Hepatic stellate cell (primary cell): ENCODE results near the gene ELP4.
A peak's percentile ranks its signal among the peaks of the same experiment; 100 is the strongest.

ENCODE experiments used
- DNase-seq: peaks from one replicate; pipeline ENCODE4 v3.0.0; 2011; ENCODE audit warnings: low spot score

The ELP4 gene

GRCh38 chr11:31824879-31825837 lies 315.6 kb downstream of the ELP4 start:
- DNase-seq, result peak; percentile 8

- no peak for DNase-seq
Observed at GRCh38 chr11:31825838-31826484, 316.4 kb downstream of the ELP4 start.

- DNase-seq, result peak; percentile 3
Observed at GRCh38 chr11:31826536-31827438, 317.2 kb downstream of the ELP4 start.

DNA sequence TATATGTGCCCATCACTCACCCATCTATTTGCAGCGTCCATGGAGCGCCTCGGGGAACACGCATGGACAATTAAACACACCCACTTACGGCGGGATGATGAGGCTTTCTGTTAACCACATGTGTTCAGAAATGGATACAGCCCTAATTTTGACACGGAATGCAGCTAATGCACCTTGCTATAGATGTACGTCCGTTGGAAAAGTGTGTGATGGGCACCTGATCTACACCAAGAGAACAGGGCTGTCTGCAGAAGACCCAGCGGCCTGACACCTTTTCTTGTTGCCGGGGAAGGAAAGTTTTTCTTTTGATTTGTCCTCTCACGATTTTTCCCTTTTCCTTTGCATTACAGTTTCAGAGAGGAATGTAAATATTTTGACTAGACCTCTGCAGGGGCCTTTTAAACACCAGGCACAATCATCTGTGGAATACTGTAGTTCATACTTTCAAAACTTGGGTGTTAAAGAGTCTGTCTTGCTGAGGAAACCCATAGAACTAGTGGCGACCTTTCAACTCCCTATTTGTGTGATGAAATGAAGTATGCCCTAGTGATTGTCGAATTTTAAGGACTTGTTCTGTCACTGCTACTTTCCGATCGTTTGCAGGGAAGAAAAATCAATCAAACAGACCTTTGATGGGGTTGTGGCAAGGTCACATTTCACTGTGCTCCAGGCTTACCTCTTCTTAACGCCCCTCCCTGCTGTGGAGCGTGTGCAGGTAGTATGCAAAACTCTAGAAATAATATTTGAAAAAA lies 318.1 kb downstream of the ELP4 start:
- DNase-seq, result peak; percentile 22

DNA sequence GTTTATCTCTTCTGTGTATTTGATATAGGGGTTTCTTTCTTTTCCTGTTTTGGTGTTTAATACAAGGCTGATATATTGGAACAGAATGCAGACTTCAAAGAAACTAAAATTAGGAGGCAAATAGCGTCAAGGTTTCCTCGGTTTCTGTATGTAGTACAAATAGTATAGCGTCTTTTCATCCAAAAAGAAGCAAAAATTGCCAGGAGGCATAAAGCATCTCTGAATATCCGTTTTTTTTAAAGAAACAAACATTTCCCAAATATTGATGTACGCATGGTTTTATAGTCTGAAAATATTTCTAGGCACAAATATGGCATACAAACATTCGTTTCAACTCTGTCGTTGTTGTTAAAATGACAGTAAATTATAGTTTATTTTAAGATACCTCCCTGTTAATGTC lies 318.6 kb downstream of the ELP4 start:
- no peak for DNase-seq

- no peak for DNase-seq
Observed at GRCh38 chr11:31830406-31830805, 320.8 kb downstream of the ELP4 start.

DNA sequence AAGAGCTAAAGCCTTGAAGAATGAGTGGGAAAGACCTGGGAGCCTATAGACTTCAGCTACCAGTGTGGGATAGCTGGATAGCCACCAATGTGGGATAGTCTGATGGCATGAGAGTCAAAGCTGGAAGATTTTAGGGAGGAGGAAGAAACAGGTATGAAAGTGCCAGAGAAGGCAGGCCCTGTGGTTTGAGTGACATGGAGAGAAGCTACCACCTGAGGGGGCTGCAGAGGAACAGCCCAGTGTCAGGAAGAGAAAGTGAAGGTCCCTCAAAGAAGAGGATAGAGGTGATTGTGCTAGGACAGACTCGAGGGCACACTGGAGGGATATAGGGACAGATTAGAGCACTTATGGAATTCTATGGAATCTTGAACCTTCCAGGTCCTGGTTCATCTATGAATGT lies 324.7 kb downstream of the ELP4 start:
- no peak for DNase-seq
